Measurements from ENCODE around the gene DYNC1H1. TPM values are rescaled to one million over a fixed set of nuclear protein-coding genes. Genes with fewer than 3 reads are reported as not detected.

The DYNC1H1 gene
- total and polyA plus RNA-seq, 2 of the 13 experiments (the other 11 are each of a cell fraction or from before 2014, with no cell fraction given), result 74.4 to 239 TPM

- TF ChIP-seq REPIN1 (CRISPR knock-in tag; IDR thresholded peaks at IDR 0.05; ENCODE audit: borderline replicate concordance, low read depth) (no peak), ZBTB43 (CRISPR knock-in tag; conservative IDR thresholded peaks at IDR 0.05) (peak; percentile 19; the same call in 1 of the 2 replicates), ZBTB21 (CRISPR knock-in tag; IDR thresholded peaks at IDR 0.05) (no peak), MBNL3 (CRISPR knock-in tag; conservative IDR thresholded peaks at IDR 0.05) (no peak), ZNF513 (CRISPR knock-in tag; conservative IDR thresholded peaks at IDR 0.05) (no peak), SMARCC2 (IDR thresholded peaks at IDR 0.05) (no peak), ZNF670 (CRISPR knock-in tag; IDR thresholded peaks at IDR 0.05; ENCODE audit: borderline replicate concordance) (peak; percentile 80; the same call in 1 of the 2 replicates), TGIF2 (CRISPR knock-in tag; IDR thresholded peaks at IDR 0.05) (peak; percentile 76; the same call in 1 of the 2 replicates), ZNF512 (CRISPR knock-in tag; IDR thresholded peaks at IDR 0.05) (no peak), ZNF83 (CRISPR knock-in tag; IDR thresholded peaks at IDR 0.05; ENCODE audit: borderline replicate concordance) (no peak; the same call in none of the 2 replicates), ZSCAN12 (CRISPR knock-in tag; IDR thresholded peaks at IDR 0.05) (no peak), REST (IDR thresholded peaks at IDR 0.05; ENCODE audit: borderline replicate concordance in 1 of 2, low read depth in 1 of 2, low read length in 2 of 2) (peak in 1 of 2 experiments; percentile 40; a peak in 1 of 4 replicates), HNF4G (IDR thresholded peaks at IDR 0.05; ENCODE audit: borderline replicate concordance, low read depth, low read length) (peak; percentile 16; the same call in 1 of the 2 replicates), HNF4G (CRISPR knock-in tag; IDR thresholded peaks at IDR 0.05; ENCODE audit: borderline replicate concordance, low read depth) (no peak), ZFP90 (CRISPR knock-in tag; IDR thresholded peaks at IDR 0.05; ENCODE audit: borderline replicate concordance) (peak; percentile 26; the same call in 1 of the 2 replicates), ARNT2 (CRISPR knock-in tag; IDR thresholded peaks at IDR 0.05; ENCODE audit: low read depth) (peak; percentile 89; the same call in 1 of the 2 replicates), ZNF576 (CRISPR knock-in tag; IDR thresholded peaks at IDR 0.05) (no peak)
Observed at GRCh38 chr14:102086972-102087761, 122.8 kb downstream of the DYNC1H1 start, which contains the start of gene HSP90AA1 (continued).
